GM12865 (cell line): ENCODE data around the gene PPARG.

ENCODE experiments used
- DNase-seq: peaks from one replicate; pipeline ENCODE4 v3.0.0; 2010; ENCODE audit warnings: low read depth
- H3K4me3 ChIP-seq: 2 replicates; pipeline ENCODE4 v1.5.1; 2011; ENCODE audit warnings: mild to moderate bottlenecking, low read depth, low read length, control low read depth
- CTCF ChIP-seq: IDR thresholded peaks from 2 replicates; pipeline ENCODE4 v1.5.1; 2011; ENCODE audit warnings: low read length, control low read depth, low read depth, inconsistent platforms; ENCODE audit not compliant: insufficient read depth; ENCODE audit errors: missing control alignments

PPARG gene

GRCh38 chr3:12328132-12328836 is 39.4 kb downstream of the PPARG start:
- no peak for DNase-seq
- TF ChIP-seq CTCF, result no peak
- H3K4me3 ChIP-seq, result no peak overlapping the region

- no peak overlapping the region for H3K4me3 ChIP-seq
- TF ChIP-seq CTCF, result no peak
- DNase-seq, result no peak
These were observed 40.1 kb downstream of the PPARG start for GRCh38 chr3:12328837-12329462.

GRCh38 chr3:12334786-12335185 is 45.9 kb downstream of the PPARG start:
- DNase-seq, result no peak
- H3K4me3 ChIP-seq, result no peak overlapping the region
- no peak for TF ChIP-seq CTCF

GRCh38 chr3:12335421-12335820 is 46.6 kb downstream of the PPARG start:
- H3K4me3 ChIP-seq, result no peak overlapping the region
- DNase-seq, result no peak
- TF ChIP-seq CTCF, result no peak

GRCh38 chr3:12336099-12336498 is 47.2 kb downstream of the PPARG start:
- no peak for DNase-seq
- no peak for TF ChIP-seq CTCF
- no peak overlapping the region for H3K4me3 ChIP-seq

- DNase-seq, result no peak
- no peak for TF ChIP-seq CTCF
These were observed 50.0 kb downstream of the PPARG start for GRCh38 chr3:12338595-12339546.

More at GRCh38 chr3:12338595-12339546, 50.0 kb downstream of the PPARG start:
- H3K4me3 ChIP-seq, result no peak overlapping the region
